Gastroesophageal sphincter (tissue), 4 donors: ENCODE data around the gene BTBD19. TPM values are rescaled to one million over a fixed set of nuclear protein-coding genes. Genes with fewer than 3 reads are reported as not detected.

ENCODE experiments used
- ATAC-seq: fragments of 150-250 bp; one replicate; pipeline ENCODE4 v1.9.1; 2016; ENCODE audit warnings: mild to moderate bottlenecking, moderate library complexity
- H3K27ac ChIP-seq, 4 donors: fragments of 200-600 bp; sonication (generic) in 3 of 4; 1 replicate in 3 of 4; 2 replicates in 1 of 4; pipeline ENCODE4 v1.5.1; 2016 to 2019
- H3K27me3 ChIP-seq: fragments of 200-600 bp; sonication (generic); one replicate; pipeline ENCODE4 v1.5.1; 2019
- H3K36me3 ChIP-seq, 2 donors: fragments of 200-600 bp; sonication (generic); one replicate each; pipeline ENCODE4 v1.5.1; 2019; ENCODE audit warnings: control low read depth in 1 of 2
- H3K4me1 ChIP-seq, 3 donors: fragments of 200-600 bp; sonication (generic); 1 replicate in 2 of 3; 2 replicates in 1 of 3; pipeline ENCODE4 v1.5.1; 2016 to 2019; ENCODE audit warnings: control low read depth in 2 of 3
- H3K4me3 ChIP-seq, 2 donors: fragments of 200-600 bp; sonication (generic); one replicate each; pipeline ENCODE4 v1.5.1; 2019; ENCODE audit warnings: mild to moderate bottlenecking in 1 of 2, moderate library complexity in 1 of 2
- H3K9me3 ChIP-seq, 3 donors: fragments of 200-600 bp; sonication (generic); one replicate each; pipeline ENCODE4 v1.5.1; 2017 to 2019; ENCODE audit warnings: control low read depth in 2 of 3
- EP300 ChIP-seq: sonication (generic); formaldehyde crosslinking; IDR thresholded peaks from one replicate; pipeline ENCODE4 v1.6.1; 2017; ENCODE audit warnings: antibody characterized with exemption, mild to moderate bottlenecking
- POLR2A ChIP-seq, 2 donors: fragments of 450-650 bp; IDR thresholded peaks; one replicate each; pipeline ENCODE4 v1.6.1; 2017; ENCODE audit warnings: antibody characterized with exemption in 2 of 2, mild to moderate bottlenecking in 2 of 2, moderate library complexity in 1 of 2
- POLR2AphosphoS5 ChIP-seq: sonication (generic); formaldehyde crosslinking; IDR thresholded peaks from one replicate; pipeline ENCODE4 v1.6.1; 2017; ENCODE audit warnings: antibody characterized with exemption
- WGBS, 2 donors: methylation state at CpG; one replicate each; pipeline ENCODE4 v1.1.5; 2018; ENCODE audit warnings: low coverage in 1 of 2; 5-methylcytosine and 5-hydroxymethylcytosine counted together
- small RNA-seq, 4 donors: library from RNA; depleted of rRNA; stranded (forward); fragments of <200 nt; gene quantifications; one replicate each; pipeline ENCODE3, GENCODE V24; 2016
- total RNA-seq, 4 donors: library from RNA; depleted of rRNA; stranded (reverse); fragments of >200 nt; gene quantifications; one replicate each; pipeline ENCODE4 v1.1.0, GENCODE V29; 2016
- TF ChIP-seq, protein P1 (sequence below), 4 experiments: fragments of 200-600 bp in 2 of 4; fragments of 450-650 bp in 2 of 4; sonication (generic) in 1 of 4; IDR thresholded peaks; one replicate each; pipeline ENCODE4 v1.5.1; 2017 to 2019; ENCODE audit warnings: antibody characterized with exemption in 4 of 4, mild to moderate bottlenecking in 2 of 4, moderate library complexity in 2 of 4

Gene BTBD19
- total RNA-seq, 4 donors from 2014 or later = 0.22 to 12.1 (median 5.6) TPM

DNA sequence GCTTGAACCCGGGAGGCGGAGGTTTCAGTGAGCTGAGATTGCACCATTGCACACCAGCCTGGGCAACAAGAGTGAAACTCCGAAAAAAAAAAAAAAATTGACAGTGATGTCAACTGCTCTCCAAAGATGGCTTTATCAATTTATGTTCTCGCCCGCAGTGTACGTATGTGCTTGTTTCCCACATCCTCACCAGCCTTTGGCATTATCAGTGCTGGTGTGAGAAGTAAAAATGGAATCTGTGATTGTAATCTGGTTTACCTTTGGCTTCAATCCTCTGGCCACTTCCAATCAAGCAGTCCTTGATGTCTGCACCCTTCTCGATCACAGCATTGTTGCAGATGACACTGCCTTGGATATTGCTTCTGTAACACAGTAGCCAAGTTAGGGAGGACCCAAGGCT is 49.1 kb downstream of the BTBD19 start:
- TF ChIP-seq POLR2A (IDR thresholded peaks at IDR 0.05) (no peak), POLR2AphosphoS5 (no peak), EP300 (no peak)
- TF ChIP-seq, protein P1, sequence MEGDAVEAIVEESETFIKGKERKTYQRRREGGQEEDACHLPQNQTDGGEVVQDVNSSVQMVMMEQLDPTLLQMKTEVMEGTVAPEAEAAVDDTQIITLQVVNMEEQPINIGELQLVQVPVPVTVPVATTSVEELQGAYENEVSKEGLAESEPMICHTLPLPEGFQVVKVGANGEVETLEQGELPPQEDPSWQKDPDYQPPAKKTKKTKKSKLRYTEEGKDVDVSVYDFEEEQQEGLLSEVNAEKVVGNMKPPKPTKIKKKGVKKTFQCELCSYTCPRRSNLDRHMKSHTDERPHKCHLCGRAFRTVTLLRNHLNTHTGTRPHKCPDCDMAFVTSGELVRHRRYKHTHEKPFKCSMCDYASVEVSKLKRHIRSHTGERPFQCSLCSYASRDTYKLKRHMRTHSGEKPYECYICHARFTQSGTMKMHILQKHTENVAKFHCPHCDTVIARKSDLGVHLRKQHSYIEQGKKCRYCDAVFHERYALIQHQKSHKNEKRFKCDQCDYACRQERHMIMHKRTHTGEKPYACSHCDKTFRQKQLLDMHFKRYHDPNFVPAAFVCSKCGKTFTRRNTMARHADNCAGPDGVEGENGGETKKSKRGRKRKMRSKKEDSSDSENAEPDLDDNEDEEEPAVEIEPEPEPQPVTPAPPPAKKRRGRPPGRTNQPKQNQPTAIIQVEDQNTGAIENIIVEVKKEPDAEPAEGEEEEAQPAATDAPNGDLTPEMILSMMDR (IDR thresholded peaks at IDR 0.05) = no peak
- ATAC-seq = no peak

DNA sequence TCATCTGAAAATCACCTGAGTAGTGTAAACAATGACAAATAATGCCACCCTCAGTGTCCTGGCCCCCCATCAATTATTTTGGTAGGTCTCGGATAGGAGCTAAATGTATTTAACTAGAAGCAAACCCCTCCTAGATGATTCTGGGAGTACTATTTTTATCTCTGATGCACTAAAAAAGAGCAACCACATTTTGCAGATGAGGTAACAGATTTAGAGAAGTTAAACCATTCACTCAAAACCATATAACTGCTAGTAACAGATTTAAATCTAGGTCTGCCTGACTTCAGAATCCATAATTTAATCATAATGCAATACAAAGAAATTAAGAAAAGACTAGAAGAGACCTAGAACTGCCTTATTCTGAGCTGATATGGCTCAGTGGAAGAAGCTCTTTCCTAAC is 52.0 kb downstream of the BTBD19 start:
- Histone ChIP-seq H3K36me3 (peaks cover 0 to 60% of the 10 kb centered on the region in 2 donors), H3K4me3 (no peak overlapping the region), H3K27me3 (no peaks in the 10 kb centered on the region), H3K4me1 (no peaks in the 10 kb centered on the region), H3K9me3 (no peaks in the 10 kb centered on the region), H3K27ac (no peak overlapping the region)
- 50% methylated on average over 1 of the region's 1 CpG; no CpG with 5 or more reads in 1 of the 2 donors for WGBS, 2 donors
- no peak for ATAC-seq
- TF ChIP-seq POLR2AphosphoS5 (no peak), EP300 (no peak), POLR2A (IDR thresholded peaks at IDR 0.05) (no peak)
- TF ChIP-seq, protein P1 (IDR thresholded peaks at IDR 0.05) = no peak

More for the DNA sequence above, 49.1 kb downstream of the BTBD19 start:
- WGBS, 2 donors = 92 to 93% methylated on average over 6 of the region's 7 CpGs
- H3K9me3 ChIP-seq = no peaks in the 10 kb centered on the region
- no peak overlapping the region for H3K27ac ChIP-seq
- H3K27me3 ChIP-seq = no peaks in the 10 kb centered on the region
- peaks cover 0 to 37% of the 10 kb centered on the region in 2 donors for H3K36me3 ChIP-seq
- H3K4me3 ChIP-seq = no peak overlapping the region
- no peaks in the 10 kb centered on the region for H3K4me1 ChIP-seq

DNA sequence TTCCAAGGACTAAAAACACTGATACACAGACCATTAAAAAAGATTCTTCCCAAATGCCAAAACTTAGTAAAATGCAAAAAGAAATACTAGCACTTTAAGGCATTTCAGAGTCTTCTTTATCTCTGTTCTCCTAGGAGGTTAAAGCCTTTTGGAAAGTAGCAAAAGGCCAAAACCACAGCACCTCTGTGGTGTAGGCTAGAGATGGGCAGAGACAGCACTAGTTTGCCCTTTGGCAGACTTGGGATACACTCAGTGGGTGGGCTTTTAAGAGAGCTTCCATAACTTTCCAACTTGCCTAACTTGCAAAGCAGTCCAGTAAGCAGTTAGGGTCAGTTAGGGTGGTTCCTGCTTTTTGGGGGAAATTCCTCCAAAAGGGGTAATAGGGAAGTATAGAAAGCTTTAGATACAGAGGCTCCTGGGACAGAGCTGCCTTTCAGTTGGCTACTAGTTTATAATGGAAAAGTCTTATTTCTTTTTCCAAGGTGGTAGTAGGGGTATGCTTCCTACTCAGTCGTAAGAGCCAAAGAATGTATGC is 52.6 kb downstream of the BTBD19 start:
- Histone ChIP-seq H3K36me3 (peaks cover 0 to 57% of the 10 kb centered on the region in 2 donors), H3K4me3 (no peak overlapping the region), H3K27me3 (no peaks in the 10 kb centered on the region), H3K9me3 (no peaks in the 10 kb centered on the region), H3K27ac (no peak overlapping the region), H3K4me1 (no peaks in the 10 kb centered on the region)
- 0 to 25% methylated on average over 1 of the region's 1 CpG for WGBS, 2 donors
- TF ChIP-seq POLR2AphosphoS5 (no peak), POLR2A (IDR thresholded peaks at IDR 0.05) (no peak)
- TF ChIP-seq, protein P1 (IDR thresholded peaks at IDR 0.05) = no peak
- no peak for ATAC-seq

DNA sequence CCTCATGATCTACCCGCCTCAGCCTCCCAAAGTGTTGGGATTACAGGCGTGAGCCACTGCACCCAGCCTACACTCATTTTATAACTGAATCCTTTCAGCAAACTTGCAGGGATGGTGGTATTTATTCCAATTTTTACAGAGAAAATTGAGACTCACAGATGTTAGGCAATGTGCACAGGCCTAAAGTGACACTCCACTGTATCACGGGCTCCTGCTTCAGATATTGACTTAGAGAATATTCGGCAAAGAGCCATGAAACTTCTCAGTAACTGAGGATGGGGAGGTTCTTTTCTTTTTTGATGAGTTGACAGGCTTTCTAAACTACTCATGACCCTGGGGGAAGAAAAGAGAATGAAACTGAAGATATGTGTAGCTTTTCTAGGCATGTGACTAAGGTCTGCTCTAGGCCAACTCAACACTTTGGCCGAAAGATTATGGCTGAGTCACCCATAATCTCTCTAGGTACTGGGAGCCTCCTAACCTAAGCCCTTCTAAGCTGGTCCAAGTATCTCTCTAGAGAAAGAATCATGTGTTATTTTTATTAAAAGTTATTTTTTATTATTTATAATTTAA is 54.6 kb downstream of the BTBD19 start:
- Histone ChIP-seq H3K4me3 (no peak overlapping the region), H3K27me3 (no peaks in the 10 kb centered on the region), H3K36me3 (peaks cover 0 to 53% of the 10 kb centered on the region in 2 donors), H3K9me3 (no peaks in the 10 kb centered on the region), H3K27ac (no peak overlapping the region), H3K4me1 (no peaks in the 10 kb centered on the region)
- ATAC-seq = no peak
- TF ChIP-seq EP300 = no peak
- TF ChIP-seq, protein P1 (IDR thresholded peaks at IDR 0.05) = no peak
- WGBS, 2 donors = 73 to 74% methylated on average over 3 to 5 of the region's 5 CpGs

Small RNA genes within 50 kb of the gene (small RNA-seq; reads per million reads assigned to genes)
- gene AL136380.1 = 0 reads per million in 4 donors
- 358 to 558 (median 394) reads per million in 4 donors for gene SNORD38A
- gene SNORD38B = 0 reads per million in 4 donors
- 1,911 to 3,117 (median 2,341) reads per million in 4 donors for gene SNORD46
- 0 reads per million in 4 donors for gene SNORD55

Other genes with a start within 250 kb of the BTBD19 start
- gene TMEM53, start 134.0 kb upstream of the BTBD19 start, total RNA-seq = 1 to 10 TPM; 3.9 to 8.3 (median 4.7) TPM
- gene ARMH1, start 133.8 kb upstream of the BTBD19 start, total RNA-seq = 1 to 10 TPM in 2 of 4 donors, under 1 TPM in 2; 0.66 to 3.0 (median 1.3) TPM
- not detected for gene RNU5D-1, start 77.4 kb upstream of the BTBD19 start, total RNA-seq
- gene KIF2C, start 68.7 kb upstream of the BTBD19 start, total RNA-seq = 1 to 10 TPM in 1 of 4 donors, under 1 TPM in 3; 0.40 to 2.2 (median 0.72) TPM
- 1,000 to 10,000 TPM; 1,157 to 3,010 (median 2,305) TPM for gene RPS8, start 33.0 kb upstream of the BTBD19 start, total RNA-seq
- under 1 TPM in 2 of 4 donors, not detected in 2; 0.15 to 0.31 TPM for gene BEST4, start 20.4 kb upstream of the BTBD19 start, total RNA-seq
- gene PLK3, start 8.1 kb upstream of the BTBD19 start, total RNA-seq = 10 to 100 TPM in 3 of 4 donors, 1 to 10 TPM in 1; 9.4 to 31.2 (median 12.0) TPM
- 1 to 10 TPM in 1 of 4 donors, not detected in 3; 1.4 TPM for gene DYNLT4, start 1.2 kb upstream of the BTBD19 start, total RNA-seq
- 1 to 10 TPM in 2 of 4 donors, under 1 TPM in 2; 0.54 to 1.9 (median 1.1) TPM for gene PTCH2, start 34.7 kb downstream of the BTBD19 start, total RNA-seq
- 10 to 100 TPM; 19.9 to 30.4 (median 24.0) TPM for gene EIF2B3, start 178.1 kb downstream of the BTBD19 start, total RNA-seq
- 10 to 100 TPM; 27.7 to 48.6 (median 37.5) TPM for gene HECTD3, start 202.8 kb downstream of the BTBD19 start, total RNA-seq
- gene UROD, start 203.7 kb downstream of the BTBD19 start, total RNA-seq = 100 to 1,000 TPM in 2 of 4 donors, 10 to 100 TPM in 2; 81.8 to 115 (median 98.3) TPM